A549 treated with DMSO at 1 μM for 4 hours (cell line): Measurements from ENCODE around the gene NPPA. TPM values are rescaled to one million over a fixed set of nuclear protein-coding genes. Genes with fewer than 3 reads are reported as not detected.

Experiments
- total RNA-seq: library from RNA; stranded (reverse); fragments of 200-300 nt; extraction: Qiagen RNA extraction; gene quantifications from 5 replicates; pipeline ENCODE4 v1.2.3, GENCODE V29; 2022; ENCODE audit warnings: low read depth

NPPA gene
- not detected in 5 replicates for total RNA-seq

DNA sequence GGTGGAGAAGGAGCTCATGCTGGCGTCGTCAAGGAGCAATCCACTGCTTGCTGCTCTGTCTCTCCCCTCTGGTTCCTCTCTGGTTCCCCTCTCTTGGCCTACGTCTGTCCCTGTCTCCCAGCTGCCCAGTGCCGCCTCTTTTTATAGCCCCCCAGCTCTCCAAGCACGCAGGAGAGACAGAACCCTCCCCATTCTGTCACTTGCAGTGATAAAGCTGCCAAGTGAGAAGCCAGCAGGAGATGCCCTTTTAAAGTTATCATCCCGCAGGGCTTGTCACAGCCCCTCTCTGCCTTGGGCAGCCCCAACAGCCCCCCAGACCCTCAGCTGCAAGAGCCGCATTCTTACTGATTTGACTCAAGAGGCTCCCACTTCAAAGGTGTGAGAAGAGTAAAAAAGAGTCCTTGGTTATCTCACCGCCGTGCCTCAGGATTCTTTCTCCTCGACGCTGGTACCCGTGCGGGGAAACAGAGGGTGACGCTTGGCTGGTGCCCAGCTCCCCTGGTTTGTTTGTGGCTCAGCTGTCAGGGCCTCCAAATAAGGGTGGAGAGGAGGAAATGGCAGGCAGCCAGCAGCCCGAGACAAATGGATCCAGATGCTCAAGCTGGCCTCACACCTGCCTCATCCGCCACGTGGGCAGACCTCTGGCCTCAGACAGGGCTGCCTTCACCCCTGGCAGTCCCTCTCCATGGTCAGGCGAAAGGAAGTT lies at the start of gene NPPA:
Gene NPPA, minus strand, starts transcription at position 117 of the 706 bp plus-strand sequence. Its CDS starts 99 bp downstream, at position 18.

DNA sequence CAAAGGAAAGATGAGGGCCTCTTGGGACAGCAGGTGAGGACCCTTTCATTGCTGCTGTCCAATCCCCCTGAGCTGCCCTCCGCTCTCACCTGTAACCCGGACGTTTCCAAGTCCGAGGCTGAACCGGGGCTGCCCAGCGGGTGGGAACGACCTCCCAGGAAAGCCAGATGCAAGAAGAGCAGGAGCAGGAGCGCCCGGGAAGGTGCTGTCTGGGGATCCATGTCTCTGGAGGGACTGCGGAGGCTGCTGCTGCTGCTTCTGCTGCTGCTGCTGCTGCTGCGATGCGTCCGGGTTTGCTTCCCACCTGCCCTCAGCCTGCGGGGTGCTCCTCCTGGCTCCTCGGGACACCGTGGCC lies 11.0 kb upstream of the NPPA start, which contains the start of gene NPPB:
Gene NPPB, minus strand, starts transcription at position 333 of the 355 bp plus-strand sequence. Its CDS starts 112 bp downstream, at position 221.

DNA sequence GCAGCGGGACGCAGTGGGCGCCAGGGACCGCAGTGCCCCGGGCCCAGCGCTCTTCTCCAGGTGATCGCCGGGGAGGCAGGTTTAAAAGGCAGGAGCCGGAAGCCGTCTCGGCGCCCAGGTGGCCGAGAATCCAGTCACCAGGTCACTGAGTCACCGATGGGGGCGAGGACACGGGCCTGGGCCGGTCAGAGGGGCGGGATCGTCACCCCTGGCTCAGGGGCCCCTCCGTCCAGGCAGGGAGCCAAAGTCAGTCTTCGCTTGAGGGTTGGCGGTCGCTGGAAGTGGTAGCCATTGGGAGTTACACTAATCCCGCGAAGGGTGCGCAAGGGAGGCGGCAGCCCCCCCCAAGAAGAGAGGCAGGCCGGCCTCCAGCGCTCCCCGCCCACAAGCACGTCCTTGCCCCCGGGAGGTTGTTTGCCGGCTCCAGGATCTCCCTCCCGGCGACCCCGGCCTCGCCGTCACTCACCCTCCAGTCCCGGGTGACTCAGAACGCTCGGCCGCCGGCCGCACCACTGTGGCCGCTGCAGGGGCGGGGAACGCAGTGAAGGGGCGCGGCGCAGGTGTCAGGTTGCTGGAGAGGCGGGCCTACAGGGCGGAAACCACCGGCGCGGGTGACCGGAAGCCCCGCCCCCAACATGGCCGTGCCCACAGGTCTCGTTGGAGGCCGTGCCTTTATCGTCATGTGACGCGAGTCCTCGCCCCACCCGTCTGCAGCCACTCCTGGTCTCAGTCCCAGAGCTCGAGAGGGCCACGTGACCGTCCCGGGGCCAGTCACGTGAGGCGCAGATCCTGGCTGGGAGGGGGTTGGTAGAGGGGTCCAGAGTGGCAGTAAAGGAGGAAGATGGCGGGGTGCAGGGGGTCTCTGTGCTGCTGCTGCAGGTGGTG lies 41.9 kb downstream of the NPPA start, which contains the start of the genes CLCN6 and MTHFR:
Gene CLCN6, plus strand, starts transcription at position 770 of the 885 bp plus-strand sequence. Its CDS starts 72 bp downstream, at position 842.
Gene MTHFR, minus strand, starts transcription at position 543 of the 885 bp plus-strand sequence. CDS start 2,848 bp downstream, outside the sequence.

Other genes starting within 250 kb of the NPPA start
- gene FBXO2, start 193.4 kb downstream of the NPPA start, total RNA-seq = 7.6 to 9.4 TPM (median 9.2 TPM) in 5 replicates
- 13.9 to 17.8 TPM (median 17.2 TPM) in 5 replicates for gene FBXO44, start 192.9 kb downstream of the NPPA start, total RNA-seq
- 5.8 to 9.2 TPM (median 8.8 TPM) in 5 replicates for gene FBXO6, start 183.6 kb downstream of the NPPA start, total RNA-seq
- gene MAD2L2, start 166.6 kb downstream of the NPPA start, total RNA-seq = 46.3 to 55.1 TPM (median 49.4 TPM) in 5 replicates
- gene DRAXIN, start 156.1 kb downstream of the NPPA start, total RNA-seq = 0.09 to 0.23 TPM (median 0.17 TPM) in 5 replicates
- 80.0 to 102 TPM (median 89.8 TPM) in 5 replicates for gene AGTRAP, start 111.6 kb downstream of the NPPA start, total RNA-seq
- not detected in 5 replicates for gene C1orf167, start 85.6 kb downstream of the NPPA start, total RNA-seq
- 4.6 to 5.6 TPM (median 4.8 TPM) in 5 replicates for gene MTHFR, start 41.8 kb downstream of the NPPA start, total RNA-seq
- 5.5 to 6.8 TPM (median 6.3 TPM) in 5 replicates for gene CLCN6, start 41.6 kb downstream of the NPPA start, total RNA-seq
- gene NPPB, start 11.2 kb upstream of the NPPA start, total RNA-seq = 0.13 to 0.32 TPM in 2 of 5 replicates, not detected in the others
- 32.4 to 49.0 TPM (median 44.5 TPM) in 5 replicates for gene KIAA2013, start 78.6 kb upstream of the NPPA start, total RNA-seq
- gene PLOD1, start 86.9 kb upstream of the NPPA start, total RNA-seq = 74.1 to 86.9 TPM (median 77.6 TPM) in 5 replicates
- 34.1 to 39.6 TPM (median 35.5 TPM) in 5 replicates for gene MFN2, start 132.7 kb upstream of the NPPA start, total RNA-seq
- gene MIIP, start 171.7 kb upstream of the NPPA start, total RNA-seq = 12.2 to 16.4 TPM (median 13.6 TPM) in 5 replicates
- gene TNFRSF8, start 215.5 kb upstream of the NPPA start, total RNA-seq = 0.06 to 0.19 TPM (median 0.08 TPM) in 5 replicates